Left colon (tissue), 2 donors: ENCODE results near the gene DNAL1. TPM values are rescaled to one million over a fixed set of nuclear protein-coding genes. Genes with fewer than 3 reads are reported as not detected.

Source experiments
- ATAC-seq: fragments of 200-7000 bp; cut with Tn5 transposase; one replicate; pipeline ENCODE4 v1.9.1; 2020; ENCODE audit warnings: mild to moderate bottlenecking, moderate library complexity
- DNase-seq, 2 donors: peaks; one replicate each; pipeline ENCODE4 v3.0.0-alpha.2; 2020
- intact Hi-C, 2 donors: fragments of 100-400 bp; cut with DNase I in 1 of 2; cut with micrococcal nuclease in 1 of 2; formaldehyde crosslinking; loops; one replicate each; pipeline versions ENCODE4 v1.11.2 to v1.14.0; 2022; cut with DNase I, micrococcal nuclease
- total RNA-seq, 2 donors: library from RNA; stranded (reverse); fragmentation: NEBNext Ultra II Directional; extraction: Animal tissue kit (Norgen Biotek cat#: 25700); gene quantifications; one replicate each; pipeline ENCODE4 v1.2.1, GENCODE V29; 2021
- donor health status: DM: no; HTN: no; CAD: no.
- donor health status: DM: yes; HTN: yes; CAD: no.

Gene DNAL1
- total RNA-seq, 2 donors from 2014 or later = 6.3 to 6.4 TPM

- DNase-seq (peak in 1 of 2 donors; percentile 21), ATAC-seq (no peak)
- intact Hi-C loops = no loop called here
Measured at GRCh38 chr14:73747379-73748211, 102.8 kb downstream of the DNAL1 start.

GRCh38 chr14:73748858-73749357, 104.1 kb downstream of the DNAL1 start:
- intact Hi-C loops = no loop called here
- peak; percentile 19 for ATAC-seq
- no peak for DNase-seq

- no peak for ATAC-seq
- DNase-seq = peak; percentile 1 to 49
- intact Hi-C loops = no loop called here
Measured at GRCh38 chr14:73749706-73750530, 105.1 kb downstream of the DNAL1 start.

- peak; percentile 7 to 24 for DNase-seq
- intact Hi-C loops = no loop called here
- no peak for ATAC-seq
Measured at GRCh38 chr14:73750531-73750901, 105.7 kb downstream of the DNAL1 start.

GRCh38 chr14:73751157-73751691, 106.4 kb downstream of the DNAL1 start:
- intact Hi-C loops = no loop called here
- peak; percentile 55 for DNase-seq
- no peak for ATAC-seq

- intact Hi-C loops = no loop called here
- DNase-seq = peak; percentile 82 to 89
- peak; percentile 25 for ATAC-seq
Measured at GRCh38 chr14:73752297-73752992, 107.7 kb downstream of the DNAL1 start.

Other genes with a start within 250 kb of the DNAL1 start
- gene NUMB, start 186.4 kb upstream of the DNAL1 start, total RNA-seq = 100 to 1,000 TPM; 105 to 114 TPM
- 10 to 100 TPM; 10.2 to 10.3 TPM for gene RIOX1, start 154.1 kb upstream of the DNAL1 start, total RNA-seq
- 10 to 100 TPM in 1 of 2 donors, 1 to 10 TPM in 1; 7.2 to 13.2 TPM for gene ACOT1, start 107.8 kb upstream of the DNAL1 start, total RNA-seq
- 1 to 10 TPM in 1 of 2 donors, under 1 TPM in 1; 0.59 to 2.2 TPM for gene HEATR4, start 86.0 kb upstream of the DNAL1 start, total RNA-seq
- gene ACOT2, start 75.8 kb upstream of the DNAL1 start, total RNA-seq = 10 to 100 TPM; 41.2 to 54.2 TPM
- gene ACOT4, start 53.1 kb upstream of the DNAL1 start, total RNA-seq = 1 to 10 TPM; 2.3 to 3.4 TPM
- gene ACOT6, start 32.5 kb upstream of the DNAL1 start, total RNA-seq = not detected
- 10 to 100 TPM; 15.3 to 47.1 TPM for gene PNMA1, start 69.4 kb downstream of the DNAL1 start, total RNA-seq
- 10 to 100 TPM; 14.7 to 16.0 TPM for gene PTGR2, start 206.8 kb downstream of the DNAL1 start, total RNA-seq
- 10 to 100 TPM; 40.1 to 40.2 TPM for gene ZNF410, start 241.9 kb downstream of the DNAL1 start, total RNA-seq